GM21423 (cell line): ENCODE data around the gene TOGARAM2.

Experiments used
- ATAC-seq: cut with Tn5 transposase; IDR thresholded peaks from one replicate; pipeline ENCODE4 v1.9.1; 2021; ENCODE audit warnings: mild to moderate bottlenecking, moderate library complexity; ENCODE audit not compliant: unreplicated experiment

The TOGARAM2 gene

DNA sequence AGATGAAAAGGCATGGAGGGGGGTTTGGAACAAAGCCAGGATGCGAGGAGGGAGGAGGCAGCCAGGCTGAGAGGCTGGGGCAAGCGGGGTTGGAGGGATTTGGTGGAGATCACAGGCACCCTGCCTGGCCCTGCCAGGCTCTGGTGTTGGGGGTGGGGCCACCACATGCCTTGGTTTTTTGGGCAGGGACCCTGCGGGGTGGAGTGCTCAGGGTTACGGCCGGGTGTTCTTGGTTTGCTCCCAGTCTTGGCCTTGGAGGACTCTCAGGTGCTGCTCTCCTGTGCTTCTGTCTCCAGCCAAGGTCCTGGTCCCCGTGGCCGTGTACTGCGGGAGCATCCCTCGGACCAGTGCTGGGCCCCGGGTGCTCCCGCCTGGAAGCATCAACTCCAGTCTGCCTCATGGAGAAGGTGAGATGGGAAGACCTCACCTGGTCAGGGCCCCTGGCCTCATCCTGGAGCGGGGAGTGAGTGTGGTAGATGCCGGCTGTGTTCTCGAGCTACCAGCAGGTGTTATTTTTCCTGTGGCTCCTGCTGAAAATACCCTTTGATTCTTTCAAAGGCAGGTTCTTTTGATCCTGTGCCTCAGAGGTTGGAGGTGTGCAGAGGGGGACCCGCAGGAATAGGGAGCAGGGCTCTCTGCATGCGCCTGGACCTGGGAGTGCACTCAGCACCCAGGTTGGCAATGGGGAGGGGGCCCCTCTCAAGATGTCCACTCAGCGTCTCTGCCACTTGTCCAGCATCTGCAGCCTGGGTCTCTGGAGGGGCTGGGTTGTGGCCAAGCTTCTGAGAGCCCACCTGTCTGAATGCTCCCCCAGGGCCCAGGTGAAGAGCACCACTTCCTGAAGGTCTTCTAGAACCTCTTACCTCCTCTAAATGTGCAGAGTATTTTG lies 17.0 kb downstream of the TOGARAM2 start:
- ATAC-seq: no peak

DNA sequence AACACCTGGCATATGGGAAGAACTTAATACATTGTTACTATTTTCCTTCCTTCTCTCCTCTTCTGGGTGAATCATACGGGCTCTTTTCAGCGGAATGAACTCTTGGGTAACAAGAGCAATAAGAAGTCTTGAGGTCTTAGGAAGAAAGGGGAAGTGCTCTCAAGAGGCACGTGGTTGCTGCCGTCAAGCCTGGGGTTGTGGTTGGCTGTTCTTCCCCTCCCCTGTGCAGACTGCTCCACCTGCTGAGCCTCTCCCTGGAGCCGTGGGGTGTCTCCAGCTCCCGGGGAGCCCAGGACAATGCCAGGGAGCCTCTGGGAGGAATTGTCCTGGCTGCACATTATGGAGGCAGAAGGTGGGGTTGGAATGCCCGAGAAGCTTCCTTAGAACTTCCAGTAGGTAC lies 19.4 kb downstream of the TOGARAM2 start:
- peak; percentile 96 for ATAC-seq

GRCh38 chr2:29000956-29001355 lies 19.9 kb downstream of the TOGARAM2 start:
- ATAC-seq: no peak

DNA sequence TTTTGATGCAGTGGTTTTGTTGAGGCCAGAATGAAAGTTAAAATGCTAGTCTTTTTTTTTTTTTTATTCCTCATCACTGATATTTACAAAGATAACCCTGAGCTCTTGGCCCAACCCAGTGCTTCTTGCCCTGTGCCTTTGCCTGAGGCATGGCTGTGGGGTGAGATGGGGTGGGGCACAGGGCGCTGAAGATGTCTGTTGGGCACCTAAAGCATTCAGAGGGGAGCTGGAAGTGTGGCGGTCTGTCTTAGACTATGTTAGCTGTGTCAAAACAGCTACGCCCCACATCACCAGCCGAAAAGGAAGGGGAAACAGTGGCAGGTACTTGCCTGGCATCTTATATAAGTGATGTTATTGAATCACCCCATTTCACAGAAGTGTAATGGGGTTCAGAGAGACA lies 20.7 kb downstream of the TOGARAM2 start:
- ATAC-seq: no peak

- ATAC-seq: no peak
Measured at GRCh38 chr2:29004755-29005154, 23.7 kb downstream of the TOGARAM2 start.

DNA sequence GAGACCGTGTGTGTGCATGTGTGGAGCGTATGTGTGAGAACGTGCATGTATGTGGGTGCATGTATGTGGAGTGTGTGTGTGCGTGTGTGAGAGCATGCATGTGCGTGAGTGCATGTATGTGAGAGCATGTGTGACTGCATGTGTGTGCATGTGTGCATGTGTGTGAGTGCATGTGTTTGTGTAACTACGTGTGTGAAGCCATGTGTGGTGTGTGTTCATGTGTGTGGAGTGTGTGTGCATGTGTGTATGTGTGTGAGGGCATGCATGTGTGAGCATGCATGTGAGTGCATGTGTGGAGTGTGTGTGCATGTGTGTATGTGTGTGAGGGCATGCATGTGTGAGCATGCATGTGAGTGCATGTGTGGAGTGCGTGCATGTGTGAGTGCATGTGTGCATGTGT lies 24.2 kb downstream of the TOGARAM2 start:
- no peak for ATAC-seq

DNA sequence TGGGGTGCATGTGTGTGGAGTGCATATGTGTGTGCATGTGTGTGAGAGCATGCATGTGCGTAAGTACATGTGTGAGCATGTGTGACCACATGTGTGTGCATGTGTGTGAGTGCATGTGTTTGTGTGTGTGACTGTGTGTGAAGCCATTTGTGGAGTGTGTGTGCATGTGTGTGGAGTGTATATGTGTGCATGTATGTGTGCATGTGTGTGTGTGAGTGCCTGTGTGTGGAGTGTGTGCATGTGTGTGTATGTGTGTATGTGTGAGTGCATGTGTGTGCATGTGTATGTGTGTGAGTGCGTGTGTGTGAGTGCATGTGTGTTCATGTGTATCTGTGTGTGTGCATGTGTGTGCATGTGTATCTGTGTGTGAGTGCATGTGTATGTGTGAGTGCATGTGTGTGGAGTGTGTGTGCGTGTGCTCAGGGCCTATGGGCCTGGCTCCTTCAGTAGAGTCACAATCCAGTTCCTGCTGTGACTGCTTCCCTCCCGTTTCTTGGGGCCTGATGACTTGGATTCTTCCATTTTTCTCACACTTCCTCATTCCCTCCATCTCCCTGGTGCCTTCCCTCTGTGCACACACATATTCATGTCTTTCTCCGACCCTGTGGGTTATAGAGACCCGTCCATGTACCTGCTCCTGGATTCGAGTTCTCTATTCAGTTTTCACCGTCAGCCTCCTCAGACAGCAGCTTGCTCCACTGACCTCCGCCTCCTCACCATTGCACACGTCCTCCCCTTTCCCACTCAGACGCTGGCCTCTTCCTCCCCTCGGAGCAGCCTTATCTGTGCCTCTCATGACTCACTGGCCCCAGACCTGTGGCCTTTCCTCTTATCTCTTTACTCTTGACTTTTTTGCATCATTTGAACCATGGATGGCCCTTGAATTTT lies 25.2 kb downstream of the TOGARAM2 start:
- ATAC-seq: no peak

GRCh38 chr2:29006980-29007301 lies 25.8 kb downstream of the TOGARAM2 start:
- no peak for ATAC-seq

DNA sequence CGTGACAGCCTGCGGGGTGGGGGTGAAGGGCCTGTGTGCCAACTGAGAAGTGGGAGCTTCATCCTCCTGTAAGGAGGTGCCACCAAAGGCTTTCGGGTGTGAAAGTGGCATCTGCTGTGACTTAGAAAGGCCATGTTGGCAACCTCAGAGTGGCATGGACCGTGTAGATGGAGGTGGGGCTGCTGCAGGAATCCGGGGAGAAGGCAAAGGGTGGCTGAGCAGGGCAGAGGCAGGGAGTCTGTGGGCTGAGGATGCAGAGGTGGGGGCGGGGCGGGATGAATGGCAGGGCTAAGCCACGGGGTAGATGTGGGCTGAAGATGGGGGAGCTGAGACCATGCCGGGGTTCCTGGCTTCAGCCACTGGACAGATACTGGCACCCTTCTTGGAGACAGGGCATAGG lies 28.2 kb downstream of the TOGARAM2 start:
- no peak for ATAC-seq

GRCh38 chr2:29009711-29010677 lies 28.9 kb downstream of the TOGARAM2 start:
- ATAC-seq: no peak

GRCh38 chr2:29010946-29011345 lies 29.8 kb downstream of the TOGARAM2 start:
- ATAC-seq: no peak

DNA sequence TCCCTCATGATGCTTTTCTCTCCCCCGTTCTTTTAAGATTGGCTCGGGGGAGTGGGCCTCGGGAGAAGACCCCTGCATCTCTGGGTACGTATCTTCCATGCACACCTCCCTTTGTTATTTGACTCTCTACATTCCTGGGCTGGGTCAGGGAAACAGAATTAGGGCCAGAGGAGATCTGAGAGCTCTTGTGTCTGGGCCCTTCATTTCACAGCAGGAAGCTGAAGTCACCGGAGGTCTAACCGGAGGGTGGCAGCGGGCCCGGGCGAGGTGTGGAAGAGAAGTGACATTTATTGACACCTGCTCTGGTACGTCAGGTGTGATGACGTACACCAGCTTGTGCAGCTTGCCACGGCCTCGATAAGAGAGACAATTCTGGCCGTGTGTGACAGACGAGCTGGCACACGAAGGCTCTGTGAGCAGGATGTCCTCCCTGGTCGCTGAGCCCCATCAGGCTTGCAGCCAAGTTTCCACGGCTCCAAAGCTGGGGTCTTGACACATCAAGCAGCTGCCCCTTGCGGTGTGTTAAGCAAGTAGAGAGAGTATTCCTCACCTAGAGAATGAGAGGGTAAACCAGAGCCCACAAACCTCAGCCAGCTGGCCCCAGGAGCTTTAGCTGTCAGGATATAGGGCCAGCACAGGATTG lies 30.4 kb downstream of the TOGARAM2 start:
- ATAC-seq: peak; percentile 9

DNA sequence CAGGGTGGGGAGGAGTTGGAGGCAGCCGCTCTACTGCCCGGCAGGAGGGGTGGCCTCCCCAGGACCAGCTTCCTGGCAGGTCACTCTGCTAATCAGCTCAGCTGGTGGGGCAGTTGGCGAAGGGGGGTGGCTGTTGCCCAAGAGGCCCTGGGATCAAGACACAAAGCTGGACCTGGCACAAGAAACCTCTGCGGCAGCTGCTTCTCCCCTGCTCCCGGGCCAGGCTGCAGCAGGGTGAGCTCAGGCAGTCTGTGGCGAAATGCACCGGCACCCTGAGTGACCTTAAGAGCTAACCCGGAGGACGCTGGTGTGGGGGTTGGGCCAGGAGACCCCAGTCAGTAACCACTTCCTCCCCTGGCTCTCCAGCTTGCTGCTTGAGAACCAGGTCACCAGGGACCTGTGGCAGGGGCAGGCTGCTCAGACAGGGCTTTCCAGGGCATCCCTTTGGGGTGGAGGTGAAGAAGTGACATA lies 31.1 kb downstream of the TOGARAM2 start:
- peak; percentile 35 for ATAC-seq

DNA sequence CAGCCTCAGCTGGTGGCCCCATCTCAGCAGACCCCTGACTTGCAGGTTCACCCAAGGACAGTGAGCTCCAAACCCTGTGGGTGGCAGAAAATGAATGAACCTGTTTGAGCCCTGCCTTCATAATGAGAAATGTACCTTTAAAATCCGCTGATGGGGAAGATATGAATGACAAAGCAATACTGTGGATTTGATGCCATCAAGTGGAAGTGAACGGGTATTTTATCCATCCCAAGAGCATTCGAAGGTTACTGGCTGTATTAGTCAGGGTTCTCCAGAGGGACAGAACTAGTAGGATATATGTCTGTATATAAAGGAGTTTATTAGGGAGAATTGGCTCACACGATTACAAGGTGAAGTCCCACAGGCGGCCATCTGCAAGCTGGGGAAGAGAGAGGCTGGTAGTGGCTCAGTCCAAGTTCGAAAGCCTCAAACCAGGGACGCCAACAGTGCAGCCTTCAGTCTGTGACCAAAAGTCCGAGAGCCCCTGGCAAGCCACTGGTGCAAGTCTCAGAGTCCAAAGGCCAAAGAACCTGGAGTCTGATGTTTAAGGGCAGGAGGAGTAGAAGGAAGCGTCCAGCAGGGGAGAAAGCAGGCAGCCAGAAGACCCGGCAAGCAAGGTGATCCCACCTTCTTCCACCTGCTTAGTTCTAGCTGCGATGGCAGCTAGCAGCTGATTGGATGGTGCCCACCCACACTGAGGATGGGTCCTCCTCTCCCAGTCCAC lies 32.1 kb downstream of the TOGARAM2 start:
- no peak for ATAC-seq

- no peak for ATAC-seq
Measured at GRCh38 chr2:29014331-29014730, 33.2 kb downstream of the TOGARAM2 start.

GRCh38 chr2:29014811-29015421 lies 33.8 kb downstream of the TOGARAM2 start:
- ATAC-seq: peak; percentile 48

DNA sequence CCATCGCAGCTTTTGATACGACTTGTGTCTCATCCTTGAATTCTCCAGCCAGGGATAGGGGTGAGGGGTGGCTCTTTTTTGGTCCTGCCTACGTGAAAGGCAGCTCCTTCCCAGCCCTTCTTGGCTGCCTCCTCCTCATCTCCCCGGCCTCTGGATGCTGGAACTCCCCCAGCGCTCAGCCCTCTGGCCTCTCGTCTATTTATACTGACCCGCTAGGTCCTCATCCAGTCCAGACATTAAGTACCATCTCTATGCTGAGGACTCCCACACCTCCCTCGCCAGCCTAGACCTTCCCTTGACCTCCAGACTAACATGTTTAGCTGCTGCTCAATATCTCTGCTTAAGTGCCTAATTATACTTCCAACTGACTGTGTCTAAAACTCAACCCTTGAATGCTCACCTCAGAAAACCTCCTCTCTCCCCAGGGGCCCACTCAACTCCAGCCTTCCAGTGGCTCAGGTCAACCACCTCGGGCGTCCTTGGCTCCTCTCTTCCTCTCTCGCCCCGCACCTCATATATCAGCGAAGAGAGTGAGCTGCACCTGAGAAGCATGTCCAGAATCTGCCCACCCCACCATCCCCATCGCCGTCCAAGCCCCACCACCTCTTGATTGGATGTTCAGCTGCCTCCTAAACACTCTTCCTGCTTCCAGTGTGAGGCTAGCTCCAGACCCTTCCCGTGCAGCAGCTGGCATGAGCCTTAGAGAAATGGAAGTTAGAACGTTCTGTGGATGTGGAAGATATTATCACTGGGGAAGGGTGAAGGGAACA lies 34.8 kb downstream of the TOGARAM2 start:
- ATAC-seq: no peak

DNA sequence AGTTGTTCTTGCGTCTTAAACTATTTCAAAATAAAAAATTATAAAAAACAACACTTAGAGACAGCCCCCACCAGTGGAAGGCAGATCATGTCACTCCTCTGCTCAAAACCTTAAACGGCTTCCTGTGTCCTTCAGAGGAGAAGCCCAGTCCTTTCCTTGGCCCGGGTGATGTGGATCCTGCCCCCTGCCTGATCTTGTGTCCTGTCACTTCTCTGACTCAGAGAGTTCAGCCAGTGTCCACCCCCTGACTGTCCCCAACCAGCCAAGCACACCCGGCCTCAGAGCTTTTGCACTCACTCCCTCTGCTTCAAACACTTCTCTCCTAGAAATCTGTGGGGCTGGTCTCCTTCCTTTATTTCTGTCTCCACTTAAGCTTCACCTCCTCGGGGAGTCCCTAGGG lies 35.4 kb downstream of the TOGARAM2 start:
- no peak for ATAC-seq
